Sigmoid colon (tissue), 4 donors: ENCODE data around the gene AGA.

ENCODE experiments used
- EP300 ChIP-seq, 4 donors: sonication (generic); formaldehyde crosslinking; IDR thresholded peaks; one replicate each; pipeline ENCODE4 v1.6.1; 2017; ENCODE audit warnings: antibody characterized with exemption in 4 of 4
- POLR2A ChIP-seq, 2 donors: fragments of 450-650 bp; IDR thresholded peaks; one replicate each; pipeline ENCODE4 v1.6.1; 2016; ENCODE audit warnings: antibody characterized with exemption in 2 of 2, mild to moderate bottlenecking in 2 of 2, moderate library complexity in 2 of 2
- TF ChIP-seq, protein P1 (sequence below), 4 experiments: fragments of 450-650 bp in 3 of 4; fragments of 200-600 bp in 1 of 4; IDR thresholded peaks; one replicate each; pipeline ENCODE4 v1.5.1; 2016 to 2019; ENCODE audit warnings: antibody characterized with exemption in 4 of 4, mild to moderate bottlenecking in 3 of 4, moderate library complexity in 2 of 4

DNA sequence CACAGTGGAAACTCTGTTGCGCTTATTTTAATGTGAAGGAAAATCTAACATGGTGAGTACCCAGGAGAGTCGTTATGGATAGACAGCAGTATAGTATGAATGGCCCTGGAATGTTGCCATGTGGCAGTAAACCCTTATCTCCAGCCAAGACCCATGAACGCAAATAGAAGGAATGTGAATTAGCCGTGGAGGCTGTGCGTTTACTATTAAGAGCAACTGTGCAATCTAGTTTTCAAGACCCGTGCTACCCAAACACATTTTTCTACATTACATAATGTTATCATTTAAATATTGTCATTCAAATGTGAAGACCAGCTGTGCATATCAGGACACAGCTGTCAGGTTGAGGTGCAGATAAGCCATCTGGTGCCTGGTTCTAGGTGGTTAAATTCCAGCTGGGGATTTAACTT, 13.3 kb upstream of the AGA start:
- TF ChIP-seq, protein P1, sequence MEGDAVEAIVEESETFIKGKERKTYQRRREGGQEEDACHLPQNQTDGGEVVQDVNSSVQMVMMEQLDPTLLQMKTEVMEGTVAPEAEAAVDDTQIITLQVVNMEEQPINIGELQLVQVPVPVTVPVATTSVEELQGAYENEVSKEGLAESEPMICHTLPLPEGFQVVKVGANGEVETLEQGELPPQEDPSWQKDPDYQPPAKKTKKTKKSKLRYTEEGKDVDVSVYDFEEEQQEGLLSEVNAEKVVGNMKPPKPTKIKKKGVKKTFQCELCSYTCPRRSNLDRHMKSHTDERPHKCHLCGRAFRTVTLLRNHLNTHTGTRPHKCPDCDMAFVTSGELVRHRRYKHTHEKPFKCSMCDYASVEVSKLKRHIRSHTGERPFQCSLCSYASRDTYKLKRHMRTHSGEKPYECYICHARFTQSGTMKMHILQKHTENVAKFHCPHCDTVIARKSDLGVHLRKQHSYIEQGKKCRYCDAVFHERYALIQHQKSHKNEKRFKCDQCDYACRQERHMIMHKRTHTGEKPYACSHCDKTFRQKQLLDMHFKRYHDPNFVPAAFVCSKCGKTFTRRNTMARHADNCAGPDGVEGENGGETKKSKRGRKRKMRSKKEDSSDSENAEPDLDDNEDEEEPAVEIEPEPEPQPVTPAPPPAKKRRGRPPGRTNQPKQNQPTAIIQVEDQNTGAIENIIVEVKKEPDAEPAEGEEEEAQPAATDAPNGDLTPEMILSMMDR (IDR thresholded peaks at IDR 0.05) = no peak
- no peak for TF ChIP-seq POLR2A (IDR thresholded peaks at IDR 0.05)
- no peak for TF ChIP-seq EP300 (IDR thresholded peaks at IDR 0.05)
